ENCODE results near the gene C15orf39. TPM values are rescaled to one million over a fixed set of nuclear protein-coding genes. Genes with fewer than 3 reads are reported as not detected.
"Not testable (repeated sequence)": the region's sequence is repeated elsewhere in the genome, so short reads cannot be mapped to it uniquely, and the experiment has no call there.

The C15orf39 gene
- total and polyA plus RNA-seq, 2 experiments from 2014 or later = 13.4 to 54.1 TPM

- Histone ChIP-seq H3F3A (replicated peaks; ENCODE audit: low read depth) (0 out of 2 replicates have a peak, but pooled peaks cover 4% of the 10 kb centered on the region), H2AFZ (no peak overlapping the region), H3K36me3 (ENCODE audit: insufficient read depth) (no peaks in the 10 kb centered on the region), H3K27ac (ENCODE audit: low read depth) (no peak overlapping the region), H3K4me1 (ENCODE audit: insufficient read depth) (peaks cover 29% of the 10 kb centered on the region), H4K20me1 (replicated peaks; ENCODE audit: insufficient read depth) (no peaks in the 10 kb centered on the region), H3K9me2 (ENCODE audit: insufficient read depth) (no peaks in the 10 kb centered on the region), H3K4me3 (no peak overlapping the region), H3K27me3 (ENCODE audit: insufficient read depth) (no peaks in the 10 kb centered on the region), H3K79me2 (replicated peaks; ENCODE audit: insufficient read depth) (no peaks in the 10 kb centered on the region), H3K4me2 (no peak overlapping the region)
- DNase-seq (ENCODE audit: low spot score) = no peak
- TF ChIP-seq ZNF114 (CRISPR knock-in tag; IDR thresholded peaks at IDR 0.05) (no peak), JUNB (IDR thresholded peaks at IDR 0.05; ENCODE audit: unreplicated experiment) (no peak), STAT1 (IDR thresholded peaks at IDR 0.05; ENCODE audit: unreplicated experiment) (no peak), EZH2 (IDR thresholded peaks at IDR 0.05; ENCODE audit: low read depth, unreplicated experiment) (no peak), CREB1 (CRISPR knock-in tag; IDR thresholded peaks at IDR 0.05; ENCODE audit: low read depth) (no peak)
- TF ChIP-seq, protein P1, sequence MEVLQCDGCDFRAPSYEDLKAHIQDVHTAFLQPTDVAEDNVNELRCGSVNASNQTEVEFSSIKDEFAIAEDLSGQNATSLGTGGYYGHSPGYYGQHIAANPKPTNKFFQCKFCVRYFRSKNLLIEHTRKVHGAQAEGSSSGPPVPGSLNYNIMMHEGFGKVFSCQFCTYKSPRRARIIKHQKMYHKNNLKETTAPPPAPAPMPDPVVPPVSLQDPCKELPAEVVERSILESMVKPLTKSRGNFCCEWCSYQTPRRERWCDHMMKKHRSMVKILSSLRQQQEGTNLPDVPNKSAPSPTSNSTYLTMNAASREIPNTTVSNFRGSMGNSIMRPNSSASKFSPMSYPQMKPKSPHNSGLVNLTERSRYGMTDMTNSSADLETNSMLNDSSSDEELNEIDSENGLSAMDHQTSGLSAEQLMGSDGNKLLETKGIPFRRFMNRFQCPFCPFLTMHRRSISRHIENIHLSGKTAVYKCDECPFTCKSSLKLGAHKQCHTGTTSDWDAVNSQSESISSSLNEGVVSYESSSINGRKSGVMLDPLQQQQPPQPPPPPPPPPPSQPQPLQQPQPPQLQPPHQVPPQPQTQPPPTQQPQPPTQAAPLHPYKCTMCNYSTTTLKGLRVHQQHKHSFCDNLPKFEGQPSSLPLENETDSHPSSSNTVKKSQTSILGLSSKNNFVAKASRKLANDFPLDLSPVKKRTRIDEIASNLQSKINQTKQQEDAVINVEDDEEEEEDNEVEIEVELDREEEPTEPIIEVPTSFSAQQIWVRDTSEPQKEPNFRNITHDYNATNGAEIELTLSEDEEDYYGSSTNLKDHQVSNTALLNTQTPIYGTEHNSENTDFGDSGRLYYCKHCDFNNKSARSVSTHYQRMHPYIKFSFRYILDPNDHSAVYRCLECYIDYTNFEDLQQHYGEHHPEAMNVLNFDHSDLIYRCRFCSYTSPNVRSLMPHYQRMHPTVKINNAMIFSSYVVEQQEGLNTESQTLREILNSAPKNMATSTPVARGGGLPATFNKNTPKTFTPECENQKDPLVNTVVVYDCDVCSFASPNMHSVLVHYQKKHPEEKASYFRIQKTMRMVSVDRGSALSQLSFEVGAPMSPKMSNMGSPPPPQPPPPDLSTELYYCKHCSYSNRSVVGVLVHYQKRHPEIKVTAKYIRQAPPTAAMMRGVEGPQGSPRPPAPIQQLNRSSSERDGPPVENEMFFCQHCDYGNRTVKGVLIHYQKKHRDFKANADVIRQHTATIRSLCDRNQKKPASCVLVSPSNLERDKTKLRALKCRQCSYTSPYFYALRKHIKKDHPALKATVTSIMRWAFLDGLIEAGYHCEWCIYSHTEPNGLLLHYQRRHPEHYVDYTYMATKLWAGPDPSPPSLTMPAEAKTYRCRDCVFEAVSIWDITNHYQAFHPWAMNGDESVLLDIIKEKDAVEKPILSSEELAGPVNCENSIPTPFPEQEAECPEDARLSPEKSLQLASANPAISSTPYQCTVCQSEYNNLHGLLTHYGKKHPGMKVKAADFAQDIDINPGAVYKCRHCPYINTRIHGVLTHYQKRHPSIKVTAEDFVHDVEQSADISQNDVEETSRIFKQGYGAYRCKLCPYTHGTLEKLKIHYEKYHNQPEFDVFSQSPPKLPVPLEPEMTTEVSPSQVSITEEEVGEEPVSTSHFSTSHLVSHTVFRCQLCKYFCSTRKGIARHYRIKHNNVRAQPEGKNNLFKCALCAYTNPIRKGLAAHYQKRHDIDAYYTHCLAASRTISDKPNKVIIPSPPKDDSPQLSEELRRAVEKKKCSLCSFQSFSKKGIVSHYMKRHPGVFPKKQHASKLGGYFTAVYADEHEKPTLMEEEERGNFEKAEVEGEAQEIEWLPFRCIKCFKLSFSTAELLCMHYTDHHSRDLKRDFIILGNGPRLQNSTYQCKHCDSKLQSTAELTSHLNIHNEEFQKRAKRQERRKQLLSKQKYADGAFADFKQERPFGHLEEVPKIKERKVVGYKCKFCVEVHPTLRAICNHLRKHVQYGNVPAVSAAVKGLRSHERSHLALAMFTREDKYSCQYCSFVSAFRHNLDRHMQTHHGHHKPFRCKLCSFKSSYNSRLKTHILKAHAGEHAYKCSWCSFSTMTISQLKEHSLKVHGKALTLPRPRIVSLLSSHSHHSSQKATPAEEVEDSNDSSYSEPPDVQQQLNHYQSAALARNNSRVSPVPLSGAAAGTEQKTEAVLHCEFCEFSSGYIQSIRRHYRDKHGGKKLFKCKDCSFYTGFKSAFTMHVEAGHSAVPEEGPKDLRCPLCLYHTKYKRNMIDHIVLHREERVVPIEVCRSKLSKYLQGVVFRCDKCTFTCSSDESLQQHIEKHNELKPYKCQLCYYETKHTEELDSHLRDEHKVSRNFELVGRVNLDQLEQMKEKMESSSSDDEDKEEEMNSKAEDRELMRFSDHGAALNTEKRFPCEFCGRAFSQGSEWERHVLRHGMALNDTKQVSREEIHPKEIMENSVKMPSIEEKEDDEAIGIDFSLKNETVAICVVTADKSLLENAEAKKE (CRISPR knock-in tag; IDR thresholded peaks at IDR 0.05) = no peak
- TF ChIP-seq, protein P2, sequence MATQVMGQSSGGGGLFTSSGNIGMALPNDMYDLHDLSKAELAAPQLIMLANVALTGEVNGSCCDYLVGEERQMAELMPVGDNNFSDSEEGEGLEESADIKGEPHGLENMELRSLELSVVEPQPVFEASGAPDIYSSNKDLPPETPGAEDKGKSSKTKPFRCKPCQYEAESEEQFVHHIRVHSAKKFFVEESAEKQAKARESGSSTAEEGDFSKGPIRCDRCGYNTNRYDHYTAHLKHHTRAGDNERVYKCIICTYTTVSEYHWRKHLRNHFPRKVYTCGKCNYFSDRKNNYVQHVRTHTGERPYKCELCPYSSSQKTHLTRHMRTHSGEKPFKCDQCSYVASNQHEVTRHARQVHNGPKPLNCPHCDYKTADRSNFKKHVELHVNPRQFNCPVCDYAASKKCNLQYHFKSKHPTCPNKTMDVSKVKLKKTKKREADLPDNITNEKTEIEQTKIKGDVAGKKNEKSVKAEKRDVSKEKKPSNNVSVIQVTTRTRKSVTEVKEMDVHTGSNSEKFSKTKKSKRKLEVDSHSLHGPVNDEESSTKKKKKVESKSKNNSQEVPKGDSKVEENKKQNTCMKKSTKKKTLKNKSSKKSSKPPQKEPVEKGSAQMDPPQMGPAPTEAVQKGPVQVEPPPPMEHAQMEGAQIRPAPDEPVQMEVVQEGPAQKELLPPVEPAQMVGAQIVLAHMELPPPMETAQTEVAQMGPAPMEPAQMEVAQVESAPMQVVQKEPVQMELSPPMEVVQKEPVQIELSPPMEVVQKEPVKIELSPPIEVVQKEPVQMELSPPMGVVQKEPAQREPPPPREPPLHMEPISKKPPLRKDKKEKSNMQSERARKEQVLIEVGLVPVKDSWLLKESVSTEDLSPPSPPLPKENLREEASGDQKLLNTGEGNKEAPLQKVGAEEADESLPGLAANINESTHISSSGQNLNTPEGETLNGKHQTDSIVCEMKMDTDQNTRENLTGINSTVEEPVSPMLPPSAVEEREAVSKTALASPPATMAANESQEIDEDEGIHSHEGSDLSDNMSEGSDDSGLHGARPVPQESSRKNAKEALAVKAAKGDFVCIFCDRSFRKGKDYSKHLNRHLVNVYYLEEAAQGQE (IDR thresholded peaks at IDR 0.05; ENCODE audit: unreplicated experiment) = no peak
- Mint-ChIP-seq H3K27me3 (ENCODE audit: insufficient read depth, low read depth, poor library complexity) (peaks cover 11% of the 10 kb centered on the region), H3K4me1 (peaks cover 40% of the 10 kb centered on the region), H3K4me3 (no peak overlapping the region), H3K9me3 (no peaks in the 10 kb centered on the region), H3K27ac (peak overlapping the region; percentile 36; the same call in 1 of the 2 replicates), H3K36me3 (ENCODE audit: low read depth) (no peaks in the 10 kb centered on the region)
- ATAC-seq = no peak
Observed at GRCh38 chr15:75249726-75250125, 48.0 kb downstream of the C15orf39 start.

- ATAC-seq; H3K79me2 ChIP-seq (replicated peaks; ENCODE audit: insufficient read depth); H3K36me3 Mint-ChIP-seq (ENCODE audit: low read depth); H3K9me2 ChIP-seq (ENCODE audit: insufficient read depth); H3K4me2 ChIP-seq; H3K4me3 ChIP-seq; H3K27me3 ChIP-seq (ENCODE audit: insufficient read depth); H3K27ac ChIP-seq (ENCODE audit: low read depth); H3K4me3 Mint-ChIP-seq; H4K20me1 ChIP-seq (replicated peaks; ENCODE audit: insufficient read depth); H3K36me3 ChIP-seq (ENCODE audit: insufficient read depth); H3F3A ChIP-seq (replicated peaks; ENCODE audit: low read depth); DNase-seq (ENCODE audit: low spot score); H3K27me3 Mint-ChIP-seq (ENCODE audit: insufficient read depth, low read depth, poor library complexity); H3K9me3 Mint-ChIP-seq; H2AFZ ChIP-seq: not testable (repeated sequence)
- Mint-ChIP-seq H3K4me1 (peaks cover 40% of the 10 kb centered on the region), H3K27ac (0 out of 2 replicates have a peak overlapping the region, but pooled peaks have one; percentile 8)
- H3K4me1 ChIP-seq (ENCODE audit: insufficient read depth) = peaks cover 29% of the 10 kb centered on the region
Observed at GRCh38 chr15:75251343-75251742, 49.7 kb downstream of the C15orf39 start.

Measured in GM23338 (cell line).